IPS DF 4.7 (cell line): ENCODE measurements around the gene SPATA12.

Experiments
- DNase-seq: peaks from one replicate; pipeline ENCODE4 v3.0.0-alpha.2; 2013; ENCODE audit warnings: low spot score; ENCODE audit errors: extremely low read depth

The SPATA12 gene

DNA sequence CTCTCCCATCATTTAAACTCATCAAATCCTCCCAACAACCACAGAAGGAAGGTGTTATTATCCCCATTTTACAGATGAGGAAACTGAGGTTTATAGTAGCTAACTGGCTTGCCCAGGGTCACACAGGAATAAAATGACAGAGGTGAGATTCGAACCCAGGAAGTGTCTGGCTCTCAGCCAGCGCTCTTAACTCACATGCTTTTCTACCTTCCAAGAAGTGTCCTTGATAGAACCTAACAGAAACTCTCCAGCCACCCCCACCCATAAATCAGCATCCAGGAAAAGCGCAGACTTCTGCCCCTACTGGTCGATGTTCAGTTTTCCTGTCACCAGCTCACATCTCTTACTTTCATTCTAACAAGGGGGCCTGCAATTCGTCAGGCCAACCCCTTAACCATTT is 51.7 kb downstream of the SPATA12 start:
- DNase-seq = no peak

GRCh38 chr3:57116501-57116900 is 56.0 kb downstream of the SPATA12 start:
- no peak for DNase-seq

DNA sequence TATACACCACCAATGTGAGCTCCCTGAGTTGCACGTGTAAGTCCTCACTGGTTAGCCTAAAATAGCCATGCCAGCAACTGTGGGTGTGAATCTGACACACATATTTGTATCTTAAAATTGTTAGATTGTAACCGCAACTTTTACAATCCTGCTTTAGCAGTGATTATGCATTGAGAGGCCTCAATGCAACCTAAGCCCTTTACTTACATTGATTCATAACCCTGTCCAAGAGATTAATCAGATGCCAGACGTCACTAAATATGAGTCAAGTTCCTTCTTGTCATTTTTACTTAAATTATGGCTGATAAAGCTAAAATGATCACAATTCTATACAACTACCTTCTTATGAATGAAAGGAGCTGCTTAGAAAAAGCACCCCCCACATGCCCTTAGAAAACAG is 57.8 kb downstream of the SPATA12 start:
- no peak for DNase-seq

DNA sequence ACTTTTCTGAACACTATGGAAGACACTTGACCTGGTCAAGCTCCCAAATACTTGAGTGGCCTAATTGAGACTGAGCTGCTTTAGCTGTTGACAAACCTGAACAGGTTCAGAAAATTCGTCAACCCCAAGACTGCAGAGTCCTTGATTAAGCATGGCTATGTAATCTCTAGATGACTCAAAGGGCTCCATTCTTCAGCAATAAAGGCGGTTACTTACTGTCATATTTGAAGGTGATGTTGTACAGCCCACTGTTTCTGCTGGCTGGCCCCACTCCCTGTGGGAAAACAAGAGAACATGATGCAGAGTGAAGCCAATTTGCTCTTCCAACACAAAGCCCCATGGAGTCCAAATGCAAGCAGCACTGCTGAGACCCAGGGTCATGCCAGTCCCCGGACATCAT is 59.6 kb downstream of the SPATA12 start:
- no peak for DNase-seq

GRCh38 chr3:57120451-57121174 is 60.1 kb downstream of the SPATA12 start:
- no peak for DNase-seq
